GM18873 (cell line): ENCODE measurements around the gene CEP295NL.
"Not testable (repeated sequence)": the region's sequence is repeated elsewhere in the genome, so short reads cannot be mapped to it uniquely, and the experiment has no call there.

Experiments used
- ATAC-seq: cut with Tn5 transposase; IDR thresholded peaks from one replicate; pipeline ENCODE4 v1.9.1; 2021; ENCODE audit warnings: mild to moderate bottlenecking, moderate library complexity, moderate number of reproducible peaks; ENCODE audit not compliant: unreplicated experiment, low FRiP score

The CEP295NL gene

GRCh38 chr17:78873519-78874340 is 29.3 kb downstream of the CEP295NL start:
- no peak for ATAC-seq

GRCh38 chr17:78872486-78872885 is 30.5 kb downstream of the CEP295NL start:
- no peak for ATAC-seq

GRCh38 chr17:78870621-78871020 is 32.4 kb downstream of the CEP295NL start:
- ATAC-seq: no peak

- ATAC-seq: no peak
Measured at GRCh38 chr17:78868391-78868790, 34.6 kb downstream of the CEP295NL start.

GRCh38 chr17:78867046-78867445 is 36.0 kb downstream of the CEP295NL start:
- not testable (repeated sequence) for ATAC-seq

GRCh38 chr17:78865682-78866390 is 37.2 kb downstream of the CEP295NL start:
- no peak for ATAC-seq

- no peak for ATAC-seq
Measured at GRCh38 chr17:78864117-78864516, 38.9 kb downstream of the CEP295NL start.

GRCh38 chr17:78862073-78863023 is 40.7 kb downstream of the CEP295NL start:
- ATAC-seq: no peak

- ATAC-seq: no peak
Measured at GRCh38 chr17:78861229-78861628, 41.8 kb downstream of the CEP295NL start.

GRCh38 chr17:78859051-78859450 is 44.0 kb downstream of the CEP295NL start:
- no peak for ATAC-seq

- no peak for ATAC-seq
Measured at GRCh38 chr17:78857266-78857665, 45.7 kb downstream of the CEP295NL start.

GRCh38 chr17:78855561-78856165 is 47.3 kb downstream of the CEP295NL start:
- ATAC-seq: no peak

GRCh38 chr17:78854508-78854907 is 48.5 kb downstream of the CEP295NL start:
- no peak for ATAC-seq

GRCh38 chr17:78853926-78854394 is 49.0 kb downstream of the CEP295NL start:
- ATAC-seq: no peak

GRCh38 chr17:78852709-78853121 is 50.3 kb downstream of the CEP295NL start:
- ATAC-seq: no peak

GRCh38 chr17:78849026-78849425 is 54.0 kb downstream of the CEP295NL start:
- no peak for ATAC-seq

GRCh38 chr17:78847052-78847451 is 55.9 kb downstream of the CEP295NL start:
- ATAC-seq: no peak

- ATAC-seq: no peak
Measured at GRCh38 chr17:78844301-78845005, 58.5 kb downstream of the CEP295NL start.

GRCh38 chr17:78842881-78843565 is 60.0 kb downstream of the CEP295NL start:
- ATAC-seq: no peak
